ENCODE results near the gene CERS6. TPM values are rescaled to one million over a fixed set of nuclear protein-coding genes. Genes with fewer than 3 reads are reported as not detected.

The CERS6 gene
- total RNA-seq, 1 donor = 16.0 TPM

DNA sequence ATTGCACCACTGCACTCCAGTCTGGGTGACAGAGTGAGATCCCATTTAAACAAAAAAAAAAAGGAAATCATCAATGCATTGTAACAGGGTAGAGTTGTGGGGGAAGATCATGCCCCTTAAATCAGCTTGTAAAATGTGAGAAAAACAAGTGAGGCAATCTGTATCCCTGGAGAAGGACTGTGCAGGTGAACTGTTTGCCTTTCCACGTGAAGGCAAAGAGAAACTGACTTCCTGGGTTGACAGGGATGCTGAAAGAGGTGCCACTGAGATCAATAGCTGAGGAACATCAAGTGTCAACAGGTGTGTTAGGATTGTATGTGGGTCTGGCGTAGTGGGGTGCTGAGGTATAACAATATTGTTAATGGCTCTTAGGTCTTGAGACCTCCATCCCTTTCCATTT, 48.3 kb downstream of the CERS6 start:
- TF ChIP-seq, protein P1, sequence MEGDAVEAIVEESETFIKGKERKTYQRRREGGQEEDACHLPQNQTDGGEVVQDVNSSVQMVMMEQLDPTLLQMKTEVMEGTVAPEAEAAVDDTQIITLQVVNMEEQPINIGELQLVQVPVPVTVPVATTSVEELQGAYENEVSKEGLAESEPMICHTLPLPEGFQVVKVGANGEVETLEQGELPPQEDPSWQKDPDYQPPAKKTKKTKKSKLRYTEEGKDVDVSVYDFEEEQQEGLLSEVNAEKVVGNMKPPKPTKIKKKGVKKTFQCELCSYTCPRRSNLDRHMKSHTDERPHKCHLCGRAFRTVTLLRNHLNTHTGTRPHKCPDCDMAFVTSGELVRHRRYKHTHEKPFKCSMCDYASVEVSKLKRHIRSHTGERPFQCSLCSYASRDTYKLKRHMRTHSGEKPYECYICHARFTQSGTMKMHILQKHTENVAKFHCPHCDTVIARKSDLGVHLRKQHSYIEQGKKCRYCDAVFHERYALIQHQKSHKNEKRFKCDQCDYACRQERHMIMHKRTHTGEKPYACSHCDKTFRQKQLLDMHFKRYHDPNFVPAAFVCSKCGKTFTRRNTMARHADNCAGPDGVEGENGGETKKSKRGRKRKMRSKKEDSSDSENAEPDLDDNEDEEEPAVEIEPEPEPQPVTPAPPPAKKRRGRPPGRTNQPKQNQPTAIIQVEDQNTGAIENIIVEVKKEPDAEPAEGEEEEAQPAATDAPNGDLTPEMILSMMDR (IDR thresholded peaks at IDR 0.05; ENCODE audit: insufficient read depth, low read depth, low read length) = no peak
- no peak overlapping the region for H3K4me3 ChIP-seq (ENCODE audit: low read depth, low read length)
- DNase-seq (ENCODE audit: low read depth) = no peak

DNA sequence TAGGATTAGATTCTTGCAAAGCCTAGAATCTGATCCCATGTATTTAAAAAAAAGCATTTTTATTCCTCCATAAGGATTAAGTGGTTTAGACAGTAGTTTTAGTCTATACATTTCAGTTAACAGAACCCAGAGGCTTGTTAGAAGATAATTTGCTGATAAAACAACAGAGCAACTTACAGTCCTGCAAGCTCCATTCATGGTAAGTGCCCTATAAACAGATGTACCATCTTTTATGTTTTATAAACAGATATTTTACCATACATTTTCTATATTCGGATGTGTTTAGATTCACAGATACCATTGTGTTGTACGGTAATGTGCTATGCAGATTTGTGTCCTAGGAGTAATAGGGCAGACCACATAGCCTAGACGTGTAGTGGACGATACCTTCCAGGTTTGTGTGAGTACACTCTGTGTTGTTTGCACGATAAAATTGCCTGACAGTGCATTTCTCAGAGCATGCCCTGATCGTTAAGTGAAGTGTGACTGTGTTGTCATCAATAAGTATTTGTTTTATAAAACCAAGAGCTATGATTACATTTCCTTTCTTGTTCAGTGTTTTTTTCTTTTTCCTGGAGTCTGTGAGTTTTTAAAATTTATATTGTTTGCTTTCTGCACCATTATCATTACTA, 54.2 kb downstream of the CERS6 start:
- no peak overlapping the region for H3K4me3 ChIP-seq (ENCODE audit: low read depth, low read length)
- TF ChIP-seq, protein P1 (IDR thresholded peaks at IDR 0.05; ENCODE audit: insufficient read depth, low read depth, low read length) = no peak
- DNase-seq (ENCODE audit: low read depth) = no peak

DNA sequence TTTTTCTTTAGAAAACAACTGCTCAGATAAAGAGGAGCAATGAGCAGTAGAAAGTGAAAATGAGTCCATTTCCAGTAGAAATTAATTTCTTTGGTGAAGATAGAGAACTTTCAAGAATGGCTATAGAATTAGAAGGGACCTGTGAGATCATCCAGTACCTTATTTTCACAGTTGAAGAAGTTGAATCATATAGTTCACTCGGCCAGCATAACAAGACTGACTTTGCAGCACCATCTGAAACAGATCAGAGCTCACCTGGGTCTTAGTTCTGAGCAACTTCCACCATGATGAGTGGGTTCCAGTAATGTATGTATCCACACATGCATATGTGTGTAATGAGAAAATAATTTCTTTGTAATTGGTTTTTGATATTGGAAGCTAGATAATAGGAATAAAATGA, 58.6 kb downstream of the CERS6 start:
- DNase-seq (ENCODE audit: low read depth) = no peak

DNA sequence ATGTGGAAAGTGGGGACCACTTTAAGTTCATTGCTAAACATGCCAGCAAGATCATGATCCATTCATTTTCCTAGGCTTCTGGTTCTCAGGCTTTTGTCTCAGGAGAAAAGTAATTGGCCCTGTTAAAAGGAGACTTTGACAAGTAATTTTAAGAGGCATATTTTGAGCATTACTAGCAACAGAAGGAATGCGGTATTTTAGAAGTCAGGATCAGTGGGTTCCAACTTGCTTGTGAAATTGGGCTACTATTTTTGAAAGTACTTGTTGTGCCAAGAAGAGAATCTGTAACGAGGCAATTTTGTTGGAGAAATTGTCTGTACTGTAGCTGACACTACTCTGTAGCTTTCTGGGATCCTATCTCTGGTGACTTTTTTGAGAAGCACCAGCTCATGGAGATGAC, 59.4 kb downstream of the CERS6 start:
- H3K4me3 ChIP-seq (ENCODE audit: low read depth, low read length) = no peak overlapping the region
- TF ChIP-seq, protein P1 (IDR thresholded peaks at IDR 0.05; ENCODE audit: insufficient read depth, low read depth, low read length) = no peak
- peak; percentile 76 for DNase-seq (ENCODE audit: low read depth)

More for the DNA sequence above, 58.6 kb downstream of the CERS6 start:
- TF ChIP-seq, protein P1 (IDR thresholded peaks at IDR 0.05; ENCODE audit: insufficient read depth, low read depth, low read length) = no peak
- no peak overlapping the region for H3K4me3 ChIP-seq (ENCODE audit: low read depth, low read length)

DNA sequence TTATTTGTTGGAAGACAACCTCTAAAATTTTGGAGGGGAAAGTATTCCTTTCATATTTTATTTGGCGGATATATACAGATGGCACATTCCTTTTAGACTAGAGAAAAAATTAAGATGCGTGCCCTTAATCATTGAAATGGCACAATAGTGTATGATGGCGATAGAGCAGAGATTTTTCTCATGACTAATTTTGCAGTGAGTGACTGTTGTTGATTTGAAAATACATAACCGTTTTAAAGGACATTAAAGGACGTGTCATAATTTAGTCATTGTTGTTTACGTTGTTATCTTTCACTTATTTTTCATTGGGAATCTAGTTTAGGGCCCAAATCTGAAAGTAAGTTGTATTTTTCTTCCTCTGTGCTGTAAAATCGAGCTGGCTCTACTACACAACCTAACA, 61.7 kb downstream of the CERS6 start:
- DNase-seq (ENCODE audit: low read depth) = no peak
- no peak overlapping the region for H3K4me3 ChIP-seq (ENCODE audit: low read depth, low read length)
- TF ChIP-seq, protein P1 (IDR thresholded peaks at IDR 0.05; ENCODE audit: insufficient read depth, low read depth, low read length) = no peak

DNA sequence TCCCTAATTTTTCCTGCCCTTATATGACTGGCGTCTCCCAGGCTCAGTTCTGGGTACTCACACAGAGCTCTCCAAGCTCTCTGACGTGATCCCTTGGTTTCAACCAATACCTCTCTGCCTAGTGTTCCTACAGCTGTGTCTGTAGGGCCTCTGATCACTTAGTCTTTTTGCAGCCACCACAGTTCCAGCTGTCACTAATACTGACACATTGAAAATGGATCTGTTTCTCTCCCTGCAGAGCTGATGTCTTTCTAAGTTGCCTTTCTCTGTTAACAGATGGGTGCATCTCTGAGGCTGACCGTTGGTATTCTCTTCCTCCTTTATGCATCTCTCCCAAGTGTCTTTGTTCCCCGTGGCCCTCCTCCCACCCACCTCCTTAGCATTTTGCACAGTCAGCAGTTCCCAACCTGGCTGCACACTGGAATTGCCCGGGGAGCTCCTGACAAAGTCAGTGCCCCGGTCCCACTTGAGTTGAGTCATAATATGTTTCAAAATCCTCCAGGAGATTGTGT, 62.5 kb downstream of the CERS6 start:
- TF ChIP-seq, protein P1 (IDR thresholded peaks at IDR 0.05; ENCODE audit: insufficient read depth, low read depth, low read length) = no peak
- DNase-seq (ENCODE audit: low read depth) = peak; percentile 25
- H3K4me3 ChIP-seq (ENCODE audit: low read depth, low read length) = no peak overlapping the region
